Activated T-cell treated with anti-CD3 and anti-CD28 coated beads for 1 hour (primary cell): Measurements from ENCODE around the gene OPA1.

Experiments used
- DNase-seq: peaks from one replicate; pipeline ENCODE4 v3.0.0-alpha.2; 2020; ENCODE audit warnings: low read depth

OPA1 gene

GRCh38 chr3:193648542-193649076 is 55.6 kb downstream of the OPA1 start:
- DNase-seq, result no peak

GRCh38 chr3:193650585-193650984 is 57.6 kb downstream of the OPA1 start:
- no peak for DNase-seq

GRCh38 chr3:193655831-193656433 is 62.9 kb downstream of the OPA1 start:
- DNase-seq, result no peak

- no peak for DNase-seq
These were observed 63.4 kb downstream of the OPA1 start for GRCh38 chr3:193656445-193656844.

- DNase-seq, result no peak
These were observed 63.9 kb downstream of the OPA1 start for GRCh38 chr3:193656878-193657282.

GRCh38 chr3:193660171-193660570 is 67.2 kb downstream of the OPA1 start:
- no peak for DNase-seq

GRCh38 chr3:193660698-193661411 is 67.8 kb downstream of the OPA1 start:
- no peak for DNase-seq

GRCh38 chr3:193662757-193663322 is 69.8 kb downstream of the OPA1 start:
- no peak for DNase-seq

- no peak for DNase-seq
These were observed 72.5 kb downstream of the OPA1 start for GRCh38 chr3:193665370-193665989.

- DNase-seq, result no peak
These were observed 80.8 kb downstream of the OPA1 start for GRCh38 chr3:193673845-193674244.

GRCh38 chr3:193674714-193675113 is 81.7 kb downstream of the OPA1 start:
- no peak for DNase-seq

GRCh38 chr3:193677734-193678133 is 84.7 kb downstream of the OPA1 start:
- no peak for DNase-seq

- no peak for DNase-seq
These were observed 87.2 kb downstream of the OPA1 start for GRCh38 chr3:193680220-193680619.

GRCh38 chr3:193681631-193682030 is 88.6 kb downstream of the OPA1 start:
- DNase-seq, result no peak

GRCh38 chr3:193686665-193687483 is 93.9 kb downstream of the OPA1 start:
- DNase-seq, result no peak

GRCh38 chr3:193688834-193689714 is 96.1 kb downstream of the OPA1 start:
- no peak for DNase-seq

GRCh38 chr3:193693774-193694173 is 100.8 kb downstream of the OPA1 start:
- no peak for DNase-seq

- no peak for DNase-seq
These were observed 109.1 kb downstream of the OPA1 start for GRCh38 chr3:193701953-193702635.

GRCh38 chr3:193702967-193703366 is 110.0 kb downstream of the OPA1 start:
- no peak for DNase-seq

- no peak for DNase-seq
These were observed 111.4 kb downstream of the OPA1 start for GRCh38 chr3:193704431-193704830.
